ENCODE results near the gene DHODH.
"Not testable (repeated sequence)": the region's sequence is repeated elsewhere in the genome, so short reads cannot be mapped to it uniquely, and the experiment has no call there.

DHODH gene

GRCh38 chr16:72008424-72009216, at the start of gene DHODH:
Gene DHODH (plus strand): TSS chr16:72008744. CDS start chr16:72008765, 21 bp downstream.
- FAIRE-seq: peak; percentile 41

- FAIRE-seq: no peak
Observed at GRCh38 chr16:71961066-71962039, 47.2 kb upstream of the DHODH start.

- no peak for FAIRE-seq
Observed at GRCh38 chr16:71963125-71963875, 45.2 kb upstream of the DHODH start.

GRCh38 chr16:71965223-71965622, 43.3 kb upstream of the DHODH start:
- FAIRE-seq: no peak

GRCh38 chr16:71966932-71967331, 41.6 kb upstream of the DHODH start:
- FAIRE-seq: no peak

GRCh38 chr16:71969353-71969752, 39.2 kb upstream of the DHODH start:
- FAIRE-seq: no peak

- no peak for FAIRE-seq
Observed at GRCh38 chr16:71971571-71971970, 37.0 kb upstream of the DHODH start.

GRCh38 chr16:71972356-71972755, 36.2 kb upstream of the DHODH start:
- no peak for FAIRE-seq

- FAIRE-seq: no peak
Observed at GRCh38 chr16:71973001-71973400, 35.5 kb upstream of the DHODH start.

GRCh38 chr16:71974068-71974818, 34.3 kb upstream of the DHODH start:
- no peak for FAIRE-seq

- FAIRE-seq: no peak
Observed at GRCh38 chr16:71985262-71985974, 23.1 kb upstream of the DHODH start.

GRCh38 chr16:71986131-71986530, 22.4 kb upstream of the DHODH start:
- FAIRE-seq: no peak

- no peak for FAIRE-seq
Observed at GRCh38 chr16:71995038-71995437, 13.5 kb upstream of the DHODH start.

- not testable (repeated sequence) for FAIRE-seq
Observed at GRCh38 chr16:71997578-71997977, 11.0 kb upstream of the DHODH start.

- no peak for FAIRE-seq
Observed at GRCh38 chr16:72001180-72001874, 7.2 kb upstream of the DHODH start.

- no peak for FAIRE-seq
Observed at GRCh38 chr16:72002619-72003018, 5.9 kb upstream of the DHODH start.

- not testable (repeated sequence) for FAIRE-seq
Observed at GRCh38 chr16:72008065-72008423, 500 bp upstream of the DHODH start.

- FAIRE-seq: no peak
Observed at GRCh38 chr16:72009779-72010178, 1.2 kb downstream of the DHODH start.

GRCh38 chr16:72012607-72013006, 4.1 kb downstream of the DHODH start:
- FAIRE-seq: no peak

GRCh38 chr16:72013389-72013788, 4.8 kb downstream of the DHODH start:
- FAIRE-seq: no peak

Data from colon (tissue), 2 donors.